LNCaP clone FGC (cell line): ENCODE results near the gene KRTAP10-11.

Experiments
- DNase-seq: peaks from one replicate; pipeline ENCODE4 v3.0.0-alpha.2; 2011; ENCODE audit warnings: low read depth
- H3K4me3 ChIP-seq: 2 replicates; pipeline ENCODE4 v1.5.1; 2011; ENCODE audit warnings: mild to moderate bottlenecking, low read depth, low read length, control low read depth
- TF ChIP-seq, protein P1 (sequence below): IDR thresholded peaks from 2 replicates; pipeline ENCODE4 v1.5.1; 2012; ENCODE audit warnings: mild to moderate bottlenecking; ENCODE audit not compliant: control insufficient read depth, insufficient read depth; ENCODE audit errors: extremely low read depth

The KRTAP10-11 gene

DNA sequence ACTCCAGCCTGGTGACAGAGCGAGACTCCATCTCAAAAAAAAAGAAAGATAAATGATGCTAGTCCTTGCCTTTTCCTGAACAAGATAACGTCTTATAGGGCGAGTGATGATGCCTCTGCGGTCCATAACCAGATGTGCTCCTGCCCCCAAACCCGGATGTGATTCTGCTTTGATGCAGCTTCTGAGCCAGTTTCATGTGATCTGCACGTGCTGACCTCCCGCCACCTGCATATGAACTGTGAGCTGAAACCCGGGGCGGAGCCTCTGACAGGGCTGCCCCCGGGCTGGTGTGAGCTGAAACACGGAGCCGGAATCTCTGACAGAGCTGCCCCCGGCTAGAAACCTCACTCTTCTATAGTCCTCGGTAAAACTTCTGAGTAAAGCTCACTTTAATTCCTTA, 6.9 kb downstream of the KRTAP10-11 start:
- TF ChIP-seq, protein P1, sequence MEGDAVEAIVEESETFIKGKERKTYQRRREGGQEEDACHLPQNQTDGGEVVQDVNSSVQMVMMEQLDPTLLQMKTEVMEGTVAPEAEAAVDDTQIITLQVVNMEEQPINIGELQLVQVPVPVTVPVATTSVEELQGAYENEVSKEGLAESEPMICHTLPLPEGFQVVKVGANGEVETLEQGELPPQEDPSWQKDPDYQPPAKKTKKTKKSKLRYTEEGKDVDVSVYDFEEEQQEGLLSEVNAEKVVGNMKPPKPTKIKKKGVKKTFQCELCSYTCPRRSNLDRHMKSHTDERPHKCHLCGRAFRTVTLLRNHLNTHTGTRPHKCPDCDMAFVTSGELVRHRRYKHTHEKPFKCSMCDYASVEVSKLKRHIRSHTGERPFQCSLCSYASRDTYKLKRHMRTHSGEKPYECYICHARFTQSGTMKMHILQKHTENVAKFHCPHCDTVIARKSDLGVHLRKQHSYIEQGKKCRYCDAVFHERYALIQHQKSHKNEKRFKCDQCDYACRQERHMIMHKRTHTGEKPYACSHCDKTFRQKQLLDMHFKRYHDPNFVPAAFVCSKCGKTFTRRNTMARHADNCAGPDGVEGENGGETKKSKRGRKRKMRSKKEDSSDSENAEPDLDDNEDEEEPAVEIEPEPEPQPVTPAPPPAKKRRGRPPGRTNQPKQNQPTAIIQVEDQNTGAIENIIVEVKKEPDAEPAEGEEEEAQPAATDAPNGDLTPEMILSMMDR, result no peak
- no peak overlapping the region for H3K4me3 ChIP-seq
- no peak for DNase-seq

DNA sequence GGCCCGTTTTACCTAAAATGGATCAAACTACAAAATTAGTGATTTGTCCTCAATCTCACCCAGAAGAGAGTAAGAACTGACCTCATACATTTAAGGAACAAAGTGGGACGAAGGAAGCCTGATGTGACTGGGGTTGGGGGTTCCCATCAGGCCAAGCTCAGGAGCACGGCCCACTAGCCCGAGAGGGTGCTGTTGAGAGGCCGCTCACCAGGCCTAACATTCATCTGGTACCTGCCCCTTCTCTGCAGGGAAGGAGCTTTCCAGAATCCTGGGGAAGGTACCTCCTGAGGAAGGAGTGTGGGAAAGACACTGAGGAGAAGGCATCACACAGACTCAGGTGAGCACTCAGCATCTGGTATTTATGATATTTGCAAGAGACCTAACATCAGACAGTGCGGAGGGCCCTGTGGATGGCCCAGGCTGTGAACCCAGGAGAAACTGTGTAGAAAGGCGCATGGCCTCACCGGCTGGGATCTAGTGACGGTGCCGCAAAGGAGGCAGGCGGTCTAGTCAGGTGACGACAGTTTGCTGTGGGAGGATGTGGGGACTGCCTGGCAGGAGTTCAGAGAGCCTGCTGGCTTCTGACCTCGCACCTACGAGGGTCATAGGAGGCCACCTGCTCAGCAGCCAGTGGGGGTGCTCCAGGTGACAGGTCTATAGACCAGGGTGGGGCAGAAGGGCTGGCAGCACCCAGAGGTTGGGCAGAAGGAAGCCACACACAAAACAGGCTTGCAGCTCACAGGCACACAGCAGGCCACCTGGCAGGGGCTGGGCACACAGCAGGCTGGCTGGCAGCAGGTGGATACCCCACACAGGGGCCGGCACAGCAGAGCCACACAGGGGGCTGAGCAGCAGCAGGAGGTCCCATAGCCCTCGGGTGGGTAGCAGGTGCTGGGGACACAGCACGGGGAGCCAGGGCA, 7.7 kb downstream of the KRTAP10-11 start:
- DNase-seq, result no peak
- H3K4me3 ChIP-seq, result no peak overlapping the region
- TF ChIP-seq, protein P1, result no peak

DNA sequence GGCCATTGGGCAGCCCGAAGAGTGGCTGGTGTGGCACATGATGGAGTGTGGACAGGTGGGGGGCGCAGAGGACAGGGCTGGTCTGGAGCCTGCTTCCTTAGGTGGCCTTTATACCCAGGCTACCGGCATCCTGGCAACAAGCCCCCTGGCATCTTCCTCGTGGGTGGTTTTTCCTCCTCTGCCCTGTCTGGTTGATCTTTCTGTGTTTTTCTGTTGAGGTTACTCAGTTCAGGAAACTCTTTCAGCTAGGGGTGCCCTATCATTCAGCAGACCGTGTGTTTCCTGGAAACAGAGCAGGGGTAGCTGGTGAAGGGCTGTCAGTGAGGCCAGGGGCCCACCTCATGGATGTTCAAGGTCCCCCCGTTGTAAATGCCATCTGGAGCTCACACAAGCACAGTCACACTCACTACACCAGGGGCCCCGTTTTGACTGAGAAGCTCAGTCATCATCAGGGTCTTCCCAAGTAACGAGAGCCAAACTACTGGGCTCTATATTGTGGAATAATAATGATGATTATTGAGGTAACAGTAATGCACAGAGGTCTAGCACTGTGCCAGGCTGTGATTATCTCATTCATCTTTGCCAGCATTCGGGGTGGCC, 8.5 kb downstream of the KRTAP10-11 start, which contains the start of gene KRTAP12-4:
Gene KRTAP12-4, minus strand, starts transcription at position 84 of the 600 bp plus-strand sequence. Its CDS starts 45 bp downstream, at position 39.
- no peak within 1 kb of the TSS for H3K4me3 ChIP-seq
- DNase-seq, result no peak
- TF ChIP-seq, protein P1, result no peak

DNA sequence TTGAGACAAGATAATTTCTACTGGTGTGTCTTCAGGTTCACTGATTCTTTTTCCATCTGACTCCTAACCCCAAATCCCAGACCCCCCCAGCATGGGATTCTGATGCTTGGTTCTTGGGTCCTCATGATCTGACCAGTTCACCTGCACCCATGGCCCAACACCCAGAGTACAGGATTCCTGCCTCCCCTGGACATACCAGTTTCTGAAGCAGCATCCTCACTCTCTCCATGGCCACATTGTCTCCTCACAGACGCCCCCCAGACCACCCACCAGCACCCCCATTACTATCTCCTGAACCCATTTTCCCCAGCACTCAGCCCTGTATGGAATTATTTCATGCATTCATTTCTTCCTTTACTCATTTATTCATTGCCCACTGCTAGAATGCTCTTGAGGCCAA, 10.7 kb downstream of the KRTAP10-11 start:
- H3K4me3 ChIP-seq, result no peak overlapping the region
- no peak for DNase-seq
- TF ChIP-seq, protein P1, result no peak

DNA sequence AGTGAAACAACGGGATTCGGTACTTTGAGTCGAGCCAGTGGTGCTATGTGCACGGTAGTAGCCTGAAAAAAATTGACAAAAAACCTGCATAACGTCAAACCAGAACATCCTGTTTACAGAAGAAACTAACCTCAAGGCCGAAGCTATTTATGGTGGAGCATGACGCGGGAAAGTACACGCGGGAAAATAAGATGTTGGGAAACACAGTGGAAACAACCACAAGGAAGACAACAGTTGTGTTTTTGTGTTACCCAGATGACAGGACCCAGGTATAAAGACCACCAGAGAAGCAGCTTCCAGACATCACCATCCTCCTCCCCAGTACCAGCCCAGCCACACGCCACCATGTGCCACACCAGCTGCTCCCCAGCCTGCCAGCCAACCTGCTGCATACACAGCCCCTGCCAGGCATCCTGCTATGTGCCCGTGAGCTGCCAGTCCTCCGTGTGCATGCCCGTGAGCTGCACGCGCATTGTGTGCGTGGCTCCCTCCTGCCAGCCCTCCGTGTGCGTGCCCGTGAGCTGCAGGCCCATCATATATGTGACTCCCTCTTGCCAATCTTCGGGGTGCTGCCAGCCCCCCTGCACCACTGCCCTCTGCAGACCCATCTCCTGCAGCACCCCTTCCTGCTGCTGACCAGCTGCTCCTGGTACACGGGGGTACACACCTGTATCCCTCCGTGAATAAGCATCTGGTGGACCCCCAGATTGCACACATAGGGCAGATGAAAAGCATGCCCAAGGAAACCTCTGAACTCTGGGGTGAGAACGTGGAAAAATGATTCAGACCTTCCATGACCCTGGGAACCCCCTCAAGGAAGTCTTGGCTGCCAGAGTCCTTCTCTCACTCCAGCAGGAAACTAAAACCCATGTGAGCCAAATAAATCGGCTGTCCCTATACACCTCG, 11.7 kb downstream of the KRTAP10-11 start, which contains the start of gene KRTAP12-3:
Gene KRTAP12-3, plus strand, starts transcription at position 298 of the 906 bp plus-strand sequence. Its CDS starts 48 bp downstream, at position 346.
- no peak for DNase-seq
- TF ChIP-seq, protein P1, result no peak

DNA sequence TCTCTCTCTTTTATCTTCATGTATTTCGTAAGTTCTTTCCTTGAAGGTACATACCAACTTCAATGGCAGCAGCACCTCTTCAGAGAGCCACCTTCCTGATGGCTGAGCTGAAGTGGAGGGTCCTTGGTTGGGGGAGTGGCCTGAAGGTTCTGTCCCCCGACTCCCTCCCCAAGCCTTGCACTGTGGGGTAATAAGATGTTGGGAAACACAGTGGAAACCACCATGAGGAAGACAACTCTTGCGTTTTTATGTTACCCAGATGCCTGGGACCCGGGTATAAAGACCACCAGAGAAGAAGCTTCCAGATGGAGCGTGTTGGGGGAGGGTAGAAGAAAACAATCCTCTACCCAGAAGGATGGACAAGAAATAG, 12.3 kb downstream of the KRTAP10-11 start:
- H3K4me3 ChIP-seq, result no peak overlapping the region
- TF ChIP-seq, protein P1, result no peak
- no peak for DNase-seq

More for the DNA sequence above, 11.7 kb downstream of the KRTAP10-11 start, which contains the start of gene KRTAP12-3:
- H3K4me3 ChIP-seq, result no peak within 1 kb of the TSS
